ENCODE measurements around the gene GNAI1.

The GNAI1 gene

DNA sequence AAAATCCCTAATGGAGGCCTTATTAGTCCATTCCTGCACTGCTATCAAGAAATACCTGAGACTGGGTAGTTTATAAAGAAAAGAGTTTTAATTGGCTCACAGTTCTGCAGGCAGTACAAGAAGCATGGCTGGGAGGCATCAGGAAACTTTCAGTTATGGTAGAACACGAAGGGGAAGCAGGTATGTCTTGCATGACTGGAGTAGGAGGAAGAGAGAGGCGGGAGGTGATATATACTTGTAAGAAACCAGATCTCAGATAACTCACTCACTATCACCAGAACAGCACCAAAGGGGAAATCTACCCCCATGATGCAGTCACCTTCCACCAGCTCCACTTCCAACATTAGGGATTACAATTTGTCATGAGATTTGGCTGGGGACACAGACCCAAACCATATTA, 35.8 kb downstream of the GNAI1 start:
- no peaks in the 10 kb centered on the region for H3K27me3 ChIP-seq (replicated peaks; ENCODE audit: control insufficient read depth, insufficient read depth, low read length)
- H3K9me3 ChIP-seq (ENCODE audit: control insufficient read depth, low read length): peaks cover 41% of the 10 kb centered on the region
- H3K36me3 ChIP-seq (ENCODE audit: control insufficient read depth, insufficient read depth, low read length, severe bottlenecking): peaks cover 9% of the 10 kb centered on the region
- no peak overlapping the region for H3K9ac ChIP-seq (ENCODE audit: low read length)
- H3K4me3 ChIP-seq (ENCODE audit: low read length): no peak overlapping the region
- DNase-seq (ENCODE audit: low read depth): no peak
- no peaks in the 10 kb centered on the region for H3K4me1 ChIP-seq (ENCODE audit: control insufficient read depth, insufficient read depth, low read length)

GRCh38 chr7:80172387-80172786, 37.8 kb downstream of the GNAI1 start:
- Histone ChIP-seq H3K4me1 (ENCODE audit: control insufficient read depth, insufficient read depth, low read length) (no peaks in the 10 kb centered on the region), H3K27me3 (replicated peaks; ENCODE audit: control insufficient read depth, insufficient read depth, low read length) (no peaks in the 10 kb centered on the region), H3K36me3 (ENCODE audit: control insufficient read depth, insufficient read depth, low read length, severe bottlenecking) (peaks cover 9% of the 10 kb centered on the region), H3K4me3 (ENCODE audit: low read length) (no peak overlapping the region), H3K9me3 (ENCODE audit: control insufficient read depth, low read length) (peaks cover 41% of the 10 kb centered on the region), H3K9ac (ENCODE audit: low read length) (no peak overlapping the region)
- DNase-seq (ENCODE audit: low read depth): peak; percentile 10

- no peaks in the 10 kb centered on the region for H3K27me3 ChIP-seq (replicated peaks; ENCODE audit: control insufficient read depth, insufficient read depth, low read length)
- H3K4me3 ChIP-seq (ENCODE audit: low read length): no peak overlapping the region
- H3K36me3 ChIP-seq (ENCODE audit: control insufficient read depth, insufficient read depth, low read length, severe bottlenecking): peaks cover 6% of the 10 kb centered on the region
- peaks cover 30% of the 10 kb centered on the region for H3K9me3 ChIP-seq (ENCODE audit: control insufficient read depth, low read length)
- no peaks in the 10 kb centered on the region for H3K4me1 ChIP-seq (ENCODE audit: control insufficient read depth, insufficient read depth, low read length)
- no peak for DNase-seq (ENCODE audit: low read depth)
- H3K9ac ChIP-seq (ENCODE audit: low read length): no peak overlapping the region
Observed at GRCh38 chr7:80175744-80176143, 41.1 kb downstream of the GNAI1 start.

GRCh38 chr7:80181411-80181810, 46.8 kb downstream of the GNAI1 start:
- Histone ChIP-seq H3K36me3 (ENCODE audit: control insufficient read depth, insufficient read depth, low read length, severe bottlenecking) (no peaks in the 10 kb centered on the region), H3K9me3 (ENCODE audit: control insufficient read depth, low read length) (no peaks in the 10 kb centered on the region), H3K4me3 (ENCODE audit: low read length) (no peak overlapping the region), H3K4me1 (ENCODE audit: control insufficient read depth, insufficient read depth, low read length) (no peaks in the 10 kb centered on the region), H3K27me3 (replicated peaks; ENCODE audit: control insufficient read depth, insufficient read depth, low read length) (no peaks in the 10 kb centered on the region), H3K9ac (ENCODE audit: low read length) (no peak overlapping the region)
- no peak for DNase-seq (ENCODE audit: low read depth)

DNA sequence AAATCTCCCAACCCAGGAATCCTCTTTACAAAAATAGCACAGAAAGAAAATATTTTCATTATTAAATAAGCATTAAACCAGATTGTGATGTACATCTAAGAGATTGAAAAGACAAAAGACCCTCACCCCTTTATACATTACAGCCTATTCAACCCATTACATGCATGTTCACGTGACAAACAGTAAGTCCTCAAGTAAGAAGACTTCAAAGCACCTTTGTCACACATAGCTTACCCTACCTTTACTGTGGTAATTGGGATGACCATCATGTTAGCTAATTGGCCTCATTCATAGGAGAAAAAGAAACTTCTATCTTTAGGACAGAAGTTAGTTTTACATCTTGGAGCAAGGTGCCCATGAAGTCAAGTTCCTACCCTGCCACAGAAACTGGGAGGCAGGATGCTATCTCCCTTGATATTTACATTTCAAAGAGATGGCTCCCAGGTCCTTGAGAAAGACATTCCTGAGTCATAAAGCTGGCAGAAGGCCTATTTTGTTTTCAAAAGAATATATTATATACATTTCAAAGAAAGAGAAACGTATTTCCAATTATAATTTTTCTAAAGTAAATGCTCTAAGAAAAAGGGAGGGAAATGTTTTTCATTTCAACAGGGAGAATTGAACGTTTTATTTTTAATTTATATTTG, 48.1 kb downstream of the GNAI1 start:
- Histone ChIP-seq H3K27me3 (replicated peaks; ENCODE audit: control insufficient read depth, insufficient read depth, low read length) (no peaks in the 10 kb centered on the region), H3K36me3 (ENCODE audit: control insufficient read depth, insufficient read depth, low read length, severe bottlenecking) (no peaks in the 10 kb centered on the region), H3K4me3 (ENCODE audit: low read length) (no peak overlapping the region), H3K4me1 (ENCODE audit: control insufficient read depth, insufficient read depth, low read length) (peaks cover 4% of the 10 kb centered on the region), H3K9ac (ENCODE audit: low read length) (no peak overlapping the region), H3K9me3 (ENCODE audit: control insufficient read depth, low read length) (no peaks in the 10 kb centered on the region)
- DNase-seq (ENCODE audit: low read depth): no peak

DNA sequence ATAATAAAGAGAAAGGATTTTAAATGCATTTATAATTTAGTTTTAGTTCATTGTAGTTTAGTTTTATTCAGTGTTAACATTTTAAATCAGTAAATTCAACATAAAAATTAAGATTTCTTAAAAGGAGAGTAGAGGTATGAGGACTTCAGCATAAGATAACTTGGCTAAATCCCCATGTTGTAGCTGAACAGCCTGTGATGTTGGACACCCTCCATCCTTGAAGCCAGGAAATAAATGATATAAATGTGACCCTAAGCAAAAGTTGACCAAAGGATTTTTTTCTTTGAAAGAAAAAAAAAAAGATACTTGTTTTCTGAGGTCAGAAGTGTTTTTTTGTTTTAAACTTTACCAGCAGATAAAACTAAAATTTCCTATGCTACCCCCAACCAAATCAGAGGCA, 48.7 kb downstream of the GNAI1 start:
- H3K9ac ChIP-seq (ENCODE audit: low read length): no peak overlapping the region
- H3K4me1 ChIP-seq (ENCODE audit: control insufficient read depth, insufficient read depth, low read length): peaks cover 4% of the 10 kb centered on the region
- H3K9me3 ChIP-seq (ENCODE audit: control insufficient read depth, low read length): no peaks in the 10 kb centered on the region
- H3K36me3 ChIP-seq (ENCODE audit: control insufficient read depth, insufficient read depth, low read length, severe bottlenecking): no peaks in the 10 kb centered on the region
- no peaks in the 10 kb centered on the region for H3K27me3 ChIP-seq (replicated peaks; ENCODE audit: control insufficient read depth, insufficient read depth, low read length)
- H3K4me3 ChIP-seq (ENCODE audit: low read length): no peak overlapping the region
- DNase-seq (ENCODE audit: low read depth): no peak

- Histone ChIP-seq H3K27me3 (replicated peaks; ENCODE audit: control insufficient read depth, insufficient read depth, low read length) (no peaks in the 10 kb centered on the region), H3K36me3 (ENCODE audit: control insufficient read depth, insufficient read depth, low read length, severe bottlenecking) (no peaks in the 10 kb centered on the region), H3K9me3 (ENCODE audit: control insufficient read depth, low read length) (no peaks in the 10 kb centered on the region), H3K9ac (ENCODE audit: low read length) (no peak overlapping the region), H3K4me1 (ENCODE audit: control insufficient read depth, insufficient read depth, low read length) (peaks cover 4% of the 10 kb centered on the region), H3K4me3 (ENCODE audit: low read length) (no peak overlapping the region)
- DNase-seq (ENCODE audit: low read depth): no peak
Observed at GRCh38 chr7:80183900-80184685, 49.5 kb downstream of the GNAI1 start.

- H3K4me3 ChIP-seq (ENCODE audit: low read length): no peak overlapping the region
- H3K4me1 ChIP-seq (ENCODE audit: control insufficient read depth, insufficient read depth, low read length): peaks cover 4% of the 10 kb centered on the region
- no peaks in the 10 kb centered on the region for H3K36me3 ChIP-seq (ENCODE audit: control insufficient read depth, insufficient read depth, low read length, severe bottlenecking)
- H3K9ac ChIP-seq (ENCODE audit: low read length): no peak overlapping the region
- no peaks in the 10 kb centered on the region for H3K27me3 ChIP-seq (replicated peaks; ENCODE audit: control insufficient read depth, insufficient read depth, low read length)
- no peaks in the 10 kb centered on the region for H3K9me3 ChIP-seq (ENCODE audit: control insufficient read depth, low read length)
- DNase-seq (ENCODE audit: low read depth): no peak
Observed at GRCh38 chr7:80184693-80185092, 50.1 kb downstream of the GNAI1 start.

DNA sequence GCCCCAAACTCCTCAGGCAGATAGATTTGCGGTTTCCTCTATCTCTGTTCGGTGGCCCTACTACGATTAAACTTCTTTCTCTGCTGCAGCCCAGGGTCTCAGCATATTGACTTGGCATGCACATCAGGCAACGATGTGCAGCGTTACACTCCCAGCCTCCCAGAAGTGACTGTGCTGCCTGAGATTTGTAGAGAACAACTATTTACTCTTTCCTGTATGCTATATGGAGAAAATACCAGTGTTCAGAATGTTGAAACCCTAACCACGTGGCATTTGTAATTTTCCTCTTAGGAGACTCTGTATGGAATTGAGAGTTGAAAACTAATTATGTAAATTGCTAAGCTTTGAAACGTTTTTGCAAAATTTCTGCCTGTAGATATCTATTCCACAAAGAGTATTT, 50.9 kb downstream of the GNAI1 start:
- no peak overlapping the region for H3K4me3 ChIP-seq (ENCODE audit: low read length)
- peaks cover 4% of the 10 kb centered on the region for H3K4me1 ChIP-seq (ENCODE audit: control insufficient read depth, insufficient read depth, low read length)
- H3K36me3 ChIP-seq (ENCODE audit: control insufficient read depth, insufficient read depth, low read length, severe bottlenecking): no peaks in the 10 kb centered on the region
- H3K9me3 ChIP-seq (ENCODE audit: control insufficient read depth, low read length): no peaks in the 10 kb centered on the region
- DNase-seq (ENCODE audit: low read depth): no peak
- H3K27me3 ChIP-seq (replicated peaks; ENCODE audit: control insufficient read depth, insufficient read depth, low read length): no peaks in the 10 kb centered on the region
- H3K9ac ChIP-seq (ENCODE audit: low read length): no peak overlapping the region

GRCh38 chr7:80186721-80187120, 52.1 kb downstream of the GNAI1 start:
- Histone ChIP-seq H3K4me3 (ENCODE audit: low read length) (no peak overlapping the region), H3K9ac (ENCODE audit: low read length) (no peak overlapping the region), H3K9me3 (ENCODE audit: control insufficient read depth, low read length) (no peaks in the 10 kb centered on the region), H3K27me3 (replicated peaks; ENCODE audit: control insufficient read depth, insufficient read depth, low read length) (no peaks in the 10 kb centered on the region), H3K36me3 (ENCODE audit: control insufficient read depth, insufficient read depth, low read length, severe bottlenecking) (no peaks in the 10 kb centered on the region), H3K4me1 (ENCODE audit: control insufficient read depth, insufficient read depth, low read length) (peaks cover 8% of the 10 kb centered on the region)
- DNase-seq (ENCODE audit: low read depth): no peak

- Histone ChIP-seq H3K9me3 (ENCODE audit: control insufficient read depth, low read length) (no peaks in the 10 kb centered on the region), H3K4me3 (ENCODE audit: low read length) (no peak overlapping the region), H3K27me3 (replicated peaks; ENCODE audit: control insufficient read depth, insufficient read depth, low read length) (no peaks in the 10 kb centered on the region), H3K9ac (ENCODE audit: low read length) (no peak overlapping the region), H3K4me1 (ENCODE audit: control insufficient read depth, insufficient read depth, low read length) (peaks cover 8% of the 10 kb centered on the region), H3K36me3 (ENCODE audit: control insufficient read depth, insufficient read depth, low read length, severe bottlenecking) (no peaks in the 10 kb centered on the region)
- DNase-seq (ENCODE audit: low read depth): no peak
Observed at GRCh38 chr7:80187279-80187678, 52.6 kb downstream of the GNAI1 start.
